ENCODE data around the gene CKS1B. TPM values are rescaled to one million over a fixed set of nuclear protein-coding genes. Genes with fewer than 3 reads are reported as not detected.

Gene CKS1B
- total and polyA plus RNA-seq, 9 of the 15 experiments (the other 6 are each of a cell fraction or from before 2014, with no cell fraction given) = 215 to 1,103 (median 460) TPM

DNA sequence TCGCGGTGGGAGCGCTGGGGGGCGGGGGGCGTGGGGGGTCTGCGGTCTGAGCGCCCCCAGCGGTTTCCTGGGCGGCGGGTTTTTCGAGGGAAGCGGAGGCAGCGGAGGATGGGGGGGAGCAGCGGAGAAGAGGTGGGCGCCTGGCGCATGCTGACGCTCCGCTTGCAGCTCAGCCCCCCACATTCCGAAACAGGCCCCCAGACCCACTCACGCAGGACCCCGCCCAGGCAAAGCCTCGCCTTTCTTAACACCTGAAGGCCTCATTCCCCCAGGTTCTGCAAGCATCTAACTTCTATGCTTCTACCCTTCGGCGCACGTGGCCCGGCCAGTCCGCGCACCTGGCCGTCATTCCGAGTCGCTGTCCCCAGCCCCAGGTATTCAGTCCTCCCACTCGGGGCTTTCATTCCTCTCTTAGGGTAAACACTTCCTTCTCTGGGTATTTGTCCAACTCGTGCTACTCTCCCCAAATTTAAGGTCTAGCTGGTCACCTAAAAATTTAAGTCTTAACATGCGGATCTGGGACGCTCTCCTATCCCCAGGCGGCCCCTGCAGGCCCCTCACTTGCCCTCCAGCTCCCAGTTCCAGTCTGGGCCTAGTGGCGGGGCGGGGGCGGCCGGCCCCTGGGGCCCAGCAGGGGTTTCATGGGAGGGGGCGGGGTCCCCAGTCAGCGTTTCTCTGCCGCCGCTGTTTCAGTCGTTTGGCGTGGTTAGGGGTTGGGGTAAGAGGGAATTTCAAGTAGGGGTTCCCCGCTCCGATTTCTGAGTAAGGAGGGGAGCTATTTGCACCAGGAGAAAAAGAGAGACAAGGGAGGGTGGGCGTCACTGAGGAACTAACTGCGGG, 25.3 kb downstream of the CKS1B start (continued):
- TF ChIP-seq, protein P1, sequence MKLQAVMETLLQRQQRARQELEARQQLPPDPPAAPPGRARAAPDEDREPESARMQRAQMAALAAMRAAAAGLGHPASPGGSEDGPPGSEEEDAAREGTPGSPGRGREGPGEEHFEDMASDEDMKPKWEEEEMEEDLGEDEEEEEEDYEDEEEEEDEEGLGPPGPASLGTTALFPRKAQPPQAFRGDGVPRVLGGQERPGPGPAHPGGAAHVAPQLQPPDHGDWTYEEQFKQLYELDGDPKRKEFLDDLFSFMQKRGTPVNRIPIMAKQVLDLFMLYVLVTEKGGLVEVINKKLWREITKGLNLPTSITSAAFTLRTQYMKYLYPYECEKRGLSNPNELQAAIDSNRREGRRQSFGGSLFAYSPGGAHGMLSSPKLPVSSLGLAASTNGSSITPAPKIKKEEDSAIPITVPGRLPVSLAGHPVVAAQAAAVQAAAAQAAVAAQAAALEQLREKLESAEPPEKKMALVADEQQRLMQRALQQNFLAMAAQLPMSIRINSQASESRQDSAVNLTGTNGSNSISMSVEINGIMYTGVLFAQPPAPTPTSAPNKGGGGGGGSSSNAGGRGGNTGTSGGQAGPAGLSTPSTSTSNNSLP (IDR thresholded peaks at IDR 0.05; ENCODE audit: borderline replicate concordance, low read depth, low read length) = no peak
- TF ChIP-seq HNRNPK (IDR thresholded peaks at IDR 0.05; ENCODE audit: low read depth, low read length, poor library complexity, severe bottlenecking) (no peak), PTBP1 (IDR thresholded peaks at IDR 0.05; ENCODE audit: low read depth, low read length) (no peak), MEF2A (IDR thresholded peaks at IDR 0.05; ENCODE audit: control insufficient read depth, low read depth, low read length) (no peak), XRCC3 (IDR thresholded peaks at IDR 0.05) (no peak)
- TF ChIP-seq, protein P2, sequence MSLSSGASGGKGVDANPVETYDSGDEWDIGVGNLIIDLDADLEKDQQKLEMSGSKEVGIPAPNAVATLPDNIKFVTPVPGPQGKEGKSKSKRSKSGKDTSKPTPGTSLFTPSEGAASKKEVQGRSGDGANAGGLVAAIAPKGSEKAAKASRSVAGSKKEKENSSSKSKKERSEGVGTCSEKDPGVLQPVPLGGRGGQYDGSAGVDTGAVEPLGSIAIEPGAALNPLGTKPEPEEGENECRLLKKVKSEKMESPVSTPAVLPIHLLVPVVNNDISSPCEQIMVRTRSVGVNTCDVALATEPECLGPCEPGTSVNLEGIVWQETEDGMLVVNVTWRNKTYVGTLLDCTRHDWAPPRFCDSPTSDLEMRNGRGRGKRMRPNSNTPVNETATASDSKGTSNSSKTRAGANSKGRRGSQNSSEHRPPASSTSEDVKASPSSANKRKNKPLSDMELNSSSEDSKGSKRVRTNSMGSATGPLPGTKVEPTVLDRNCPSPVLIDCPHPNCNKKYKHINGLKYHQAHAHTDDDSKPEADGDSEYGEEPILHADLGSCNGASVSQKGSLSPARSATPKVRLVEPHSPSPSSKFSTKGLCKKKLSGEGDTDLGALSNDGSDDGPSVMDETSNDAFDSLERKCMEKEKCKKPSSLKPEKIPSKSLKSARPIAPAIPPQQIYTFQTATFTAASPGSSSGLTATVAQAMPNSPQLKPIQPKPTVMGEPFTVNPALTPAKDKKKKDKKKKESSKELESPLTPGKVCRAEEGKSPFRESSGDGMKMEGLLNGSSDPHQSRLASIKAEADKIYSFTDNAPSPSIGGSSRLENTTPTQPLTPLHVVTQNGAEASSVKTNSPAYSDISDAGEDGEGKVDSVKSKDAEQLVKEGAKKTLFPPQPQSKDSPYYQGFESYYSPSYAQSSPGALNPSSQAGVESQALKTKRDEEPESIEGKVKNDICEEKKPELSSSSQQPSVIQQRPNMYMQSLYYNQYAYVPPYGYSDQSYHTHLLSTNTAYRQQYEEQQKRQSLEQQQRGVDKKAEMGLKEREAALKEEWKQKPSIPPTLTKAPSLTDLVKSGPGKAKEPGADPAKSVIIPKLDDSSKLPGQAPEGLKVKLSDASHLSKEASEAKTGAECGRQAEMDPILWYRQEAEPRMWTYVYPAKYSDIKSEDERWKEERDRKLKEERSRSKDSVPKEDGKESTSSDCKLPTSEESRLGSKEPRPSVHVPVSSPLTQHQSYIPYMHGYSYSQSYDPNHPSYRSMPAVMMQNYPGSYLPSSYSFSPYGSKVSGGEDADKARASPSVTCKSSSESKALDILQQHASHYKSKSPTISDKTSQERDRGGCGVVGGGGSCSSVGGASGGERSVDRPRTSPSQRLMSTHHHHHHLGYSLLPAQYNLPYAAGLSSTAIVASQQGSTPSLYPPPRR (CRISPR knock-in tag; IDR thresholded peaks at IDR 0.05; ENCODE audit: borderline replicate concordance) = no peak
- TF ChIP-seq, protein P3, sequence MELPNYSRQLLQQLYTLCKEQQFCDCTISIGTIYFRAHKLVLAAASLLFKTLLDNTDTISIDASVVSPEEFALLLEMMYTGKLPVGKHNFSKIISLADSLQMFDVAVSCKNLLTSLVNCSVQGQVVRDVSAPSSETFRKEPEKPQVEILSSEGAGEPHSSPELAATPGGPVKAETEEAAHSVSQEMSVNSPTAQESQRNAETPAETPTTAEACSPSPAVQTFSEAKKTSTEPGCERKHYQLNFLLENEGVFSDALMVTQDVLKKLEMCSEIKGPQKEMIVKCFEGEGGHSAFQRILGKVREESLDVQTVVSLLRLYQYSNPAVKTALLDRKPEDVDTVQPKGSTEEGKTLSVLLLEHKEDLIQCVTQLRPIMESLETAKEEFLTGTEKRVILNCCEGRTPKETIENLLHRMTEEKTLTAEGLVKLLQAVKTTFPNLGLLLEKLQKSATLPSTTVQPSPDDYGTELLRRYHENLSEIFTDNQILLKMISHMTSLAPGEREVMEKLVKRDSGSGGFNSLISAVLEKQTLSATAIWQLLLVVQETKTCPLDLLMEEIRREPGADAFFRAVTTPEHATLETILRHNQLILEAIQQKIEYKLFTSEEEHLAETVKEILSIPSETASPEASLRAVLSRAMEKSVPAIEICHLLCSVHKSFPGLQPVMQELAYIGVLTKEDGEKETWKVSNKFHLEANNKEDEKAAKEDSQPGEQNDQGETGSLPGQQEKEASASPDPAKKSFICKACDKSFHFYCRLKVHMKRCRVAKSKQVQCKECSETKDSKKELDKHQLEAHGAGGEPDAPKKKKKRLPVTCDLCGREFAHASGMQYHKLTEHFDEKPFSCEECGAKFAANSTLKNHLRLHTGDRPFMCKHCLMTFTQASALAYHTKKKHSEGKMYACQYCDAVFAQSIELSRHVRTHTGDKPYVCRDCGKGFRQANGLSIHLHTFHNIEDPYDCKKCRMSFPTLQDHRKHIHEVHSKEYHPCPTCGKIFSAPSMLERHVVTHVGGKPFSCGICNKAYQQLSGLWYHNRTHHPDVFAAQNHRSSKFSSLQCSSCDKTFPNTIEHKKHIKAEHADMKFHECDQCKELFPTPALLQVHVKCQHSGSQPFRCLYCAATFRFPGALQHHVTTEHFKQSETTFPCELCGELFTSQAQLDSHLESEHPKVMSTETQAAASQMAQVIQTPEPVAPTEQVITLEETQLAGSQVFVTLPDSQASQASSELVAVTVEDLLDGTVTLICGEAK (IDR thresholded peaks at IDR 0.05) = 0 out of 2 replicates have a peak, but pooled peaks have one; percentile 31
- TF ChIP-seq, protein P3 (CRISPR knock-in tag; IDR thresholded peaks at IDR 0.05) = no peak
